ACC112 (cell line): ENCODE data around the gene CIRBP.
"Not testable (repeated sequence)": the region's sequence is repeated elsewhere in the genome, so short reads cannot be mapped to it uniquely, and the experiment has no call there.

Experiments
- H2AFZ ChIP-seq: fragments of 200-600 bp; sonication (generic); one replicate; pipeline ENCODE4 v1.6.0; 2017; ENCODE audit warnings: antibody characterized with exemption, low read length; ENCODE audit not compliant: unreplicated experiment
- H3K27ac ChIP-seq: fragments of 200-600 bp; sonication (generic); 2 replicates; pipeline ENCODE4 v1.5.1; 2014; ENCODE audit warnings: low read depth, mild to moderate bottlenecking, antibody characterized with exemption, low read length, moderate library complexity
- H3K27me3 ChIP-seq: fragments of 200-600 bp; sonication (generic); 2 replicates; pipeline ENCODE4 v1.6.1; 2014; ENCODE audit warnings: mild to moderate bottlenecking, antibody characterized with exemption, low read length, moderate library complexity, mixed read lengths; ENCODE audit not compliant: insufficient read depth
- H3K36me3 ChIP-seq: fragments of 200-600 bp; sonication (generic); 2 replicates; pipeline ENCODE4 v1.6.1; 2016; ENCODE audit warnings: mild to moderate bottlenecking, antibody characterized with exemption, low read length, moderate library complexity, mixed read lengths; ENCODE audit not compliant: insufficient read depth
- H3K4me1 ChIP-seq: fragments of 200-600 bp; sonication (generic); one replicate; pipeline ENCODE4 v1.6.1; 2016; ENCODE audit warnings: low read length, mixed read lengths; ENCODE audit not compliant: insufficient read depth, unreplicated experiment, control insufficient read depth
- H3K4me3 ChIP-seq: fragments of 200-600 bp; sonication (generic); 2 replicates; pipeline ENCODE4 v1.5.1; 2014; ENCODE audit warnings: mild to moderate bottlenecking, low read depth, low read length
- H3K79me2 ChIP-seq: fragments of 200-600 bp; sonication (generic); one replicate; pipeline ENCODE4 v1.6.0; 2016; ENCODE audit warnings: low read length; ENCODE audit not compliant: control insufficient read depth, unreplicated experiment, insufficient read depth

Gene CIRBP

GRCh38 chr19:1300744-1301490 lies 31.8 kb downstream of the CIRBP start:
- no peak overlapping the region for H2AFZ ChIP-seq
- H3K4me1 ChIP-seq = no peaks in the 10 kb centered on the region
- H3K4me3 ChIP-seq = no peak overlapping the region
- H3K79me2 ChIP-seq = no peaks in the 10 kb centered on the region
- no peaks in the 10 kb centered on the region for H3K27me3 ChIP-seq
- no peak overlapping the region for H3K27ac ChIP-seq
- H3K36me3 ChIP-seq = no peaks in the 10 kb centered on the region

GRCh38 chr19:1302533-1303239 lies 33.6 kb downstream of the CIRBP start:
- H3K27me3 ChIP-seq = no peaks in the 10 kb centered on the region
- no peak overlapping the region for H2AFZ ChIP-seq
- no peaks in the 10 kb centered on the region for H3K36me3 ChIP-seq
- H3K27ac ChIP-seq = no peak overlapping the region
- H3K4me1 ChIP-seq = no peaks in the 10 kb centered on the region
- H3K4me3 ChIP-seq = no peak overlapping the region
- H3K79me2 ChIP-seq = no peaks in the 10 kb centered on the region

GRCh38 chr19:1304197-1304924 lies 35.2 kb downstream of the CIRBP start:
- H3K79me2 ChIP-seq = no peaks in the 10 kb centered on the region
- H3K27me3 ChIP-seq = no peaks in the 10 kb centered on the region
- H3K27ac ChIP-seq = no peak overlapping the region
- H3K4me1 ChIP-seq = no peaks in the 10 kb centered on the region
- H2AFZ ChIP-seq = no peak overlapping the region
- no peak overlapping the region for H3K4me3 ChIP-seq
- H3K36me3 ChIP-seq = no peaks in the 10 kb centered on the region

- H3K4me1 ChIP-seq, H2AFZ ChIP-seq, H3K27me3 ChIP-seq, H3K4me3 ChIP-seq, H3K36me3 ChIP-seq, H3K27ac ChIP-seq, H3K79me2 ChIP-seq: not testable (repeated sequence)
These were observed 36.2 kb downstream of the CIRBP start for GRCh38 chr19:1305354-1305753.

GRCh38 chr19:1307320-1307719 lies 38.2 kb downstream of the CIRBP start:
- Histone ChIP-seq H3K4me1 (no peaks in the 10 kb centered on the region), H3K27me3 (no peaks in the 10 kb centered on the region), H2AFZ (no peak overlapping the region), H3K4me3 (no peak overlapping the region), H3K36me3 (no peaks in the 10 kb centered on the region), H3K27ac (no peak overlapping the region), H3K79me2 (no peaks in the 10 kb centered on the region)

GRCh38 chr19:1307755-1308303 lies 38.7 kb downstream of the CIRBP start:
- Histone ChIP-seq H3K4me3 (no peak overlapping the region), H2AFZ (no peak overlapping the region)

GRCh38 chr19:1308718-1309117 lies 39.6 kb downstream of the CIRBP start:
- no peak overlapping the region for H3K27ac ChIP-seq
- no peak overlapping the region for H2AFZ ChIP-seq
- no peak overlapping the region for H3K4me3 ChIP-seq
- H3K4me1 ChIP-seq = no peaks in the 10 kb centered on the region
- no peaks in the 10 kb centered on the region for H3K27me3 ChIP-seq
- no peaks in the 10 kb centered on the region for H3K79me2 ChIP-seq
- no peaks in the 10 kb centered on the region for H3K36me3 ChIP-seq

More at GRCh38 chr19:1307755-1308303, 38.7 kb downstream of the CIRBP start:
- H3K27me3 ChIP-seq = no peaks in the 10 kb centered on the region
- no peak overlapping the region for H3K27ac ChIP-seq
- H3K36me3 ChIP-seq = no peaks in the 10 kb centered on the region
- H3K4me1 ChIP-seq = no peaks in the 10 kb centered on the region
- no peaks in the 10 kb centered on the region for H3K79me2 ChIP-seq

- Histone ChIP-seq H3K4me3 (no peak overlapping the region), H3K27me3 (no peaks in the 10 kb centered on the region), H2AFZ (no peak overlapping the region), H3K79me2 (no peaks in the 10 kb centered on the region), H3K27ac (no peak overlapping the region), H3K36me3 (no peaks in the 10 kb centered on the region), H3K4me1 (no peaks in the 10 kb centered on the region)
These were observed 41.1 kb downstream of the CIRBP start for GRCh38 chr19:1309977-1310852.

- no peak overlapping the region for H3K27ac ChIP-seq
- no peaks in the 10 kb centered on the region for H3K4me1 ChIP-seq
- no peak overlapping the region for H3K4me3 ChIP-seq
- H2AFZ ChIP-seq = no peak overlapping the region
- no peaks in the 10 kb centered on the region for H3K36me3 ChIP-seq
- no peaks in the 10 kb centered on the region for H3K79me2 ChIP-seq
- peaks cover under 1% of the 10 kb centered on the region; the same call in 1 of the 2 replicates for H3K27me3 ChIP-seq
These were observed 41.7 kb downstream of the CIRBP start for GRCh38 chr19:1310853-1311180.

GRCh38 chr19:1311543-1312091 lies 42.5 kb downstream of the CIRBP start:
- Histone ChIP-seq H3K4me1 (no peaks in the 10 kb centered on the region), H3K4me3 (no peak overlapping the region), H3K27me3 (peaks cover 9% of the 10 kb centered on the region; the same call in 1 of the 2 replicates)

More at GRCh38 chr19:1311543-1312091, 42.5 kb downstream of the CIRBP start:
- Histone ChIP-seq H3K36me3 (no peaks in the 10 kb centered on the region), H2AFZ (no peak overlapping the region), H3K27ac (no peak overlapping the region), H3K79me2 (no peaks in the 10 kb centered on the region)
